Neural cell (in vitro differentiated cells): ENCODE measurements around the gene PUS7. TPM values are rescaled to one million over a fixed set of nuclear protein-coding genes. Genes with fewer than 3 reads are reported as not detected.
"Not testable (repeated sequence)": the region's sequence is repeated elsewhere in the genome, so short reads cannot be mapped to it uniquely, and the experiment has no call there.

ENCODE experiments used
- H2AFZ ChIP-seq: fragments of 200-600, 300-800 bp; sonication (generic), shearing (Covaris generic); 2 replicates; pipeline ENCODE4 v1.6.0; 2014; ENCODE audit warnings: low read depth, mild to moderate bottlenecking, antibody characterized with exemption, low read length, moderate library complexity
- H3F3A ChIP-seq: fragments of 200-600 bp; shearing (Covaris generic); 2 replicates; pipeline ENCODE4 v1.6.1; 2016; ENCODE audit warnings: mild to moderate bottlenecking, moderate library complexity, mixed read lengths, antibody characterized with exemption, low read length; ENCODE audit not compliant: insufficient read depth, poor library complexity, severe bottlenecking
- H3K27ac ChIP-seq: fragments of 200-600, 300-800 bp; sonication (generic), shearing (Covaris generic); 2 replicates; pipeline ENCODE4 v1.5.1; 2014; ENCODE audit warnings: mild to moderate bottlenecking, low read length, moderate library complexity
- H3K27me3 ChIP-seq: fragments of 300-800, 200-600 bp; sonication (generic), shearing (Covaris generic); 2 replicates; pipeline ENCODE4 v1.6.0; 2014; ENCODE audit warnings: mild to moderate bottlenecking, low read depth, low read length, moderate library complexity; ENCODE audit not compliant: insufficient read depth
- H3K36me3 ChIP-seq: fragments of 300-800, 200-600 bp; sonication (generic), shearing (Covaris generic); 2 replicates; pipeline ENCODE4 v1.5.1; 2014; ENCODE audit warnings: mild to moderate bottlenecking, antibody characterized with exemption, low read length, moderate library complexity; ENCODE audit not compliant: insufficient read depth
- H3K4me2 ChIP-seq: fragments of 300-800, 200-600 bp; sonication (generic), shearing (Covaris generic); 2 replicates; pipeline ENCODE4 v1.6.0; 2014; ENCODE audit warnings: mild to moderate bottlenecking, low read length
- H3K4me3 ChIP-seq: fragments of 300-800, 200-600 bp; sonication (generic), shearing (Covaris generic); 2 replicates; pipeline ENCODE4 v1.5.1; 2014; ENCODE audit warnings: mild to moderate bottlenecking, low read length, moderate library complexity
- H3K79me2 ChIP-seq: fragments of 200-600 bp; shearing (Covaris generic); replicated peaks from 2 replicates; pipeline ENCODE4 v1.6.0; 2014; ENCODE audit warnings: mild to moderate bottlenecking, low read length, moderate library complexity; ENCODE audit not compliant: insufficient read depth
- H3K9ac ChIP-seq: fragments of 300-800, 200-600 bp; sonication (generic), shearing (Covaris generic); 2 replicates; pipeline ENCODE4 v1.6.1; 2016; ENCODE audit warnings: mild to moderate bottlenecking, low read length, mixed read lengths
- H3K9me2 ChIP-seq: fragments of 200-600 bp; shearing (Covaris generic); 2 replicates; pipeline ENCODE4 v1.6.1; 2016; ENCODE audit warnings: mild to moderate bottlenecking, low read length, mixed read lengths; ENCODE audit not compliant: insufficient read depth
- H3K9me3 ChIP-seq: fragments of 200-600, 300-800 bp; sonication (generic), shearing (Covaris generic); 2 replicates; pipeline ENCODE4 v1.6.1; 2016; ENCODE audit warnings: mild to moderate bottlenecking, mixed run types, low read length, moderate library complexity, mixed read lengths
- H4K20me1 ChIP-seq: fragments of 200-600 bp; shearing (Covaris generic); 2 replicates; pipeline ENCODE4 v1.6.1; 2016; ENCODE audit warnings: mild to moderate bottlenecking, mixed run types; ENCODE audit not compliant: insufficient read depth
- CTCF ChIP-seq: fragments of 450-650 bp; IDR thresholded peaks from 2 replicates; pipeline ENCODE4 v1.5.1; 2014; ENCODE audit warnings: antibody characterized with exemption, mild to moderate bottlenecking, moderate library complexity; ENCODE audit not compliant: poor library complexity, severe bottlenecking
- EP300 ChIP-seq: fragments of 450-650 bp; conservative IDR thresholded peaks from 2 replicates; pipeline ENCODE4 v1.6.1; 2014; ENCODE audit warnings: antibody characterized with exemption, mild to moderate bottlenecking, moderate library complexity; ENCODE audit not compliant: poor library complexity, severe bottlenecking
- EZH2 ChIP-seq: fragments of 200-600, 300-800 bp; shearing (Covaris generic), sonication (generic); IDR thresholded peaks from 2 replicates; pipeline ENCODE4 v1.6.1; 2014; ENCODE audit warnings: antibody characterized with exemption, low read length, borderline replicate concordance, mild to moderate bottlenecking; ENCODE audit not compliant: insufficient read depth, poor library complexity, severe bottlenecking
- MXI1 ChIP-seq: fragments of 450-650 bp; conservative IDR thresholded peaks from 2 replicates; pipeline ENCODE4 v1.6.1; 2014; ENCODE audit warnings: antibody characterized with exemption, mild to moderate bottlenecking; ENCODE audit not compliant: poor library complexity, severe bottlenecking
- POLR2AphosphoS5 ChIP-seq: IDR thresholded peaks from 2 replicates; pipeline ENCODE4 v1.6.1; 2012
- RAD21 ChIP-seq: fragments of 450-650 bp; conservative IDR thresholded peaks from 2 replicates; pipeline ENCODE4 v1.6.1; 2014; ENCODE audit warnings: antibody characterized with exemption, mild to moderate bottlenecking, moderate library complexity
- REST ChIP-seq: IDR thresholded peaks from 2 replicates; pipeline ENCODE4 v1.6.1; 2012; ENCODE audit warnings: borderline replicate concordance
- SMC3 ChIP-seq: fragments of 450-650 bp; conservative IDR thresholded peaks from 2 replicates; pipeline ENCODE4 v1.6.1; 2014; ENCODE audit warnings: antibody characterized with exemption, mild to moderate bottlenecking, moderate library complexity; ENCODE audit not compliant: poor library complexity
- TAF1 ChIP-seq: IDR thresholded peaks from 2 replicates; pipeline ENCODE4 v1.6.1; 2012; ENCODE audit warnings: low read depth
- polyA plus RNA-seq: library from polyadenylated mRNA; depleted of rRNA; stranded (reverse); fragments of >200 nt; gene quantifications from 2 replicates; pipeline ENCODE4 v1.2.3, GENCODE V29; 2014

PUS7 gene
- polyA plus RNA-seq, 1 donor from 2014 or later = 7.5 TPM

- no peaks in the 10 kb centered on the region for H3K79me2 ChIP-seq
- H3K4me3 ChIP-seq = no peak overlapping the region
- H3K9me3 ChIP-seq = no peaks in the 10 kb centered on the region
- H3K27ac ChIP-seq = no peak overlapping the region
- no peaks in the 10 kb centered on the region for H3K27me3 ChIP-seq
- no peaks in the 10 kb centered on the region for H4K20me1 ChIP-seq
- H3K9me2 ChIP-seq = no peaks in the 10 kb centered on the region
- H3K4me2 ChIP-seq = no peak overlapping the region
- H3K9ac ChIP-seq = no peak overlapping the region
- H2AFZ ChIP-seq = no peak overlapping the region
- TF ChIP-seq SMC3 = no peak
- TF ChIP-seq EZH2 = no peak
- TF ChIP-seq TAF1 = no peak
- no peak for TF ChIP-seq EP300
- TF ChIP-seq MXI1 = no peak
- no peak for TF ChIP-seq RAD21
- no peak for TF ChIP-seq POLR2AphosphoS5
- TF ChIP-seq CTCF = no peak
- no peak for TF ChIP-seq REST
- no peaks in the 10 kb centered on the region for H3F3A ChIP-seq
- no peaks in the 10 kb centered on the region for H3K36me3 ChIP-seq
These were observed 70.0 kb downstream of the PUS7 start for GRCh38 chr7:105452085-105452484.

GRCh38 chr7:105450870-105451269 lies 71.2 kb downstream of the PUS7 start:
- H3K27ac ChIP-seq, H3K4me2 ChIP-seq, H3K4me3 ChIP-seq, H3K36me3 ChIP-seq, H3K9ac ChIP-seq, H3F3A ChIP-seq, H3K79me2 ChIP-seq, H3K27me3 ChIP-seq, H4K20me1 ChIP-seq, H3K9me2 ChIP-seq, H3K9me3 ChIP-seq, H2AFZ ChIP-seq: not testable (repeated sequence)

- Histone ChIP-seq H3K36me3 (no peaks in the 10 kb centered on the region), H3K27ac (no peak overlapping the region), H3K4me3 (no peak overlapping the region), H2AFZ (no peak overlapping the region), H3K9me3 (no peaks in the 10 kb centered on the region), H3F3A (no peaks in the 10 kb centered on the region), H3K79me2 (no peaks in the 10 kb centered on the region), H3K27me3 (no peaks in the 10 kb centered on the region), H3K9me2 (no peaks in the 10 kb centered on the region), H4K20me1 (no peaks in the 10 kb centered on the region), H3K4me2 (no peak overlapping the region), H3K9ac (no peak overlapping the region)
- TF ChIP-seq POLR2AphosphoS5 (no peak), SMC3 (no peak), REST (no peak), CTCF (no peak), EZH2 (no peak), MXI1 (no peak), EP300 (no peak), TAF1 (no peak), RAD21 (no peak)
These were observed 71.8 kb downstream of the PUS7 start for GRCh38 chr7:105450177-105450861.
